MG63 (cell line): ENCODE results near the gene CDKN1B. TPM values are rescaled to one million over a fixed set of nuclear protein-coding genes. Genes with fewer than 3 reads are reported as not detected.
"Not testable (repeated sequence)": the region's sequence is repeated elsewhere in the genome, so short reads cannot be mapped to it uniquely, and the experiment has no call there.

Source experiments
- DNase-seq: peaks from one replicate; pipeline ENCODE4 v3.0.0-alpha.2; 2020
- H3K27me3 ChIP-seq: fragments of 250-450 bp; sonication (Bioruptor Pico); 2 replicates; pipeline ENCODE4 v1.5.1; 2020; ENCODE audit warnings: mild to moderate bottlenecking, moderate library complexity
- H3K36me3 ChIP-seq: fragments of 250-450 bp; sonication (Bioruptor Pico); 2 replicates; pipeline ENCODE4 v1.5.1; 2020; ENCODE audit warnings: mild to moderate bottlenecking, moderate library complexity
- H3K4me3 ChIP-seq: fragments of 250-450 bp; sonication (Bioruptor Pico); 2 replicates; pipeline ENCODE4 v1.5.1; 2020; ENCODE audit warnings: mild to moderate bottlenecking, moderate library complexity
- H3K9me3 ChIP-seq: fragments of 250-450 bp; sonication (Bioruptor Pico); 2 replicates; pipeline ENCODE4 v1.5.1; 2020; ENCODE audit warnings: mild to moderate bottlenecking, moderate library complexity
- total RNA-seq: library from RNA; depleted of rRNA; stranded (reverse); fragments of >200 nt; shearing (Covaris generic); gene quantifications from 2 replicates; pipeline ENCODE4 v1.2.3, GENCODE V29; 2014; ENCODE audit warnings: low replicate concordance

CDKN1B gene
- total RNA-seq, 1 experiment from 2014 or later = 57.9 TPM

- Histone ChIP-seq H3K4me3 (no peak overlapping the region), H3K27me3 (no peaks in the 10 kb centered on the region), H3K36me3 (peaks cover 26% of the 10 kb centered on the region), H3K9me3 (no peaks in the 10 kb centered on the region)
- DNase-seq = peak; percentile 62
These were observed 16.9 kb downstream of the CDKN1B start for GRCh38 chr12:12734054-12734453.

- Histone ChIP-seq H3K4me3 (peak overlapping the region; percentile 13), H3K9me3 (no peaks in the 10 kb centered on the region), H3K27me3 (no peaks in the 10 kb centered on the region), H3K36me3 (peaks cover 31% of the 10 kb centered on the region)
- peak; percentile 82 for DNase-seq
These were observed 17.4 kb downstream of the CDKN1B start for GRCh38 chr12:12734561-12735071.

- Histone ChIP-seq H3K4me3 (peak overlapping the region; percentile 13), H3K36me3 (peaks cover 31% of the 10 kb centered on the region), H3K9me3 (no peaks in the 10 kb centered on the region), H3K27me3 (no peaks in the 10 kb centered on the region)
- peak; percentile 85 for DNase-seq
These were observed 18.1 kb downstream of the CDKN1B start for GRCh38 chr12:12735301-12735700.

GRCh38 chr12:12736759-12737676 lies 19.9 kb downstream of the CDKN1B start:
- H3K4me3 ChIP-seq = peak overlapping the region; percentile 9
- peaks cover 36% of the 10 kb centered on the region for H3K36me3 ChIP-seq
- no peaks in the 10 kb centered on the region for H3K9me3 ChIP-seq
- DNase-seq = peak; percentile 83
- H3K27me3 ChIP-seq = no peaks in the 10 kb centered on the region

- not testable (repeated sequence) for H3K27me3 ChIP-seq, DNase-seq, H3K9me3 ChIP-seq, H3K4me3 ChIP-seq
- H3K36me3 ChIP-seq = peaks cover 33% of the 10 kb centered on the region
These were observed 21.0 kb downstream of the CDKN1B start for GRCh38 chr12:12738152-12738551.

- H3K36me3 ChIP-seq = peaks cover 45% of the 10 kb centered on the region
- DNase-seq = no peak
- no peaks in the 10 kb centered on the region for H3K9me3 ChIP-seq
- no peaks in the 10 kb centered on the region for H3K27me3 ChIP-seq
- H3K4me3 ChIP-seq = no peak overlapping the region
These were observed 24.5 kb downstream of the CDKN1B start for GRCh38 chr12:12741660-12742059.

GRCh38 chr12:12744546-12745305 lies 27.6 kb downstream of the CDKN1B start:
- Histone ChIP-seq H3K36me3 (peaks cover 42% of the 10 kb centered on the region), H3K9me3 (no peaks in the 10 kb centered on the region), H3K27me3 (no peaks in the 10 kb centered on the region), H3K4me3 (no peak overlapping the region)
- DNase-seq = no peak

GRCh38 chr12:12745576-12746211 lies 28.5 kb downstream of the CDKN1B start:
- Histone ChIP-seq H3K9me3 (no peaks in the 10 kb centered on the region), H3K36me3 (peaks cover 33% of the 10 kb centered on the region), H3K27me3 (no peaks in the 10 kb centered on the region), H3K4me3 (no peak overlapping the region)
- DNase-seq = no peak

- Histone ChIP-seq H3K36me3 (peaks cover 39% of the 10 kb centered on the region), H3K9me3 (no peaks in the 10 kb centered on the region), H3K27me3 (no peaks in the 10 kb centered on the region), H3K4me3 (no peak overlapping the region)
- no peak for DNase-seq
These were observed 30.1 kb downstream of the CDKN1B start for GRCh38 chr12:12747278-12747677.

- no peaks in the 10 kb centered on the region for H3K9me3 ChIP-seq
- no peaks in the 10 kb centered on the region for H3K27me3 ChIP-seq
- H3K4me3 ChIP-seq = no peak overlapping the region
- no peak for DNase-seq
- peaks cover 45% of the 10 kb centered on the region for H3K36me3 ChIP-seq
These were observed 30.9 kb downstream of the CDKN1B start for GRCh38 chr12:12748044-12748443.

- H3K36me3 ChIP-seq = peaks cover 44% of the 10 kb centered on the region
- H3K4me3 ChIP-seq = peak overlapping the region; percentile 56
- H3K27me3 ChIP-seq = no peaks in the 10 kb centered on the region
- H3K9me3 ChIP-seq = no peaks in the 10 kb centered on the region
- peak; percentile 86 for DNase-seq
These were observed 32.3 kb downstream of the CDKN1B start for GRCh38 chr12:12749433-12749832.

- Histone ChIP-seq H3K9me3 (no peaks in the 10 kb centered on the region), H3K4me3 (no peak overlapping the region), H3K36me3 (peaks cover 29% of the 10 kb centered on the region), H3K27me3 (no peaks in the 10 kb centered on the region)
- DNase-seq = no peak
These were observed 38.8 kb downstream of the CDKN1B start for GRCh38 chr12:12755923-12756322.

- Histone ChIP-seq H3K9me3 (no peaks in the 10 kb centered on the region), H3K36me3 (peaks cover 17% of the 10 kb centered on the region), H3K4me3 (no peak overlapping the region), H3K27me3 (no peaks in the 10 kb centered on the region)
- no peak for DNase-seq
These were observed 40.0 kb downstream of the CDKN1B start for GRCh38 chr12:12757121-12757520.

- no peaks in the 10 kb centered on the region for H3K9me3 ChIP-seq
- H3K36me3 ChIP-seq = peaks cover 14% of the 10 kb centered on the region; the same call in 1 of the 2 replicates
- no peak overlapping the region for H3K4me3 ChIP-seq
- DNase-seq = no peak
- H3K27me3 ChIP-seq = no peaks in the 10 kb centered on the region
These were observed 42.2 kb downstream of the CDKN1B start for GRCh38 chr12:12759234-12759915.

- Histone ChIP-seq H3K9me3 (no peaks in the 10 kb centered on the region), H3K36me3 (peaks cover 25% of the 10 kb centered on the region), H3K27me3 (no peaks in the 10 kb centered on the region), H3K4me3 (no peak overlapping the region)
- DNase-seq = no peak
These were observed 47.7 kb downstream of the CDKN1B start for GRCh38 chr12:12764824-12765223.

- Histone ChIP-seq H3K36me3 (peaks cover 13% of the 10 kb centered on the region), H3K9me3 (no peaks in the 10 kb centered on the region; the same call in 1 of the 2 replicates), H3K27me3 (no peaks in the 10 kb centered on the region), H3K4me3 (no peak overlapping the region)
- no peak for DNase-seq
These were observed 53.1 kb downstream of the CDKN1B start for GRCh38 chr12:12770262-12770661.
